ENCODE data around the gene DHRS11.

- TF ChIP-seq YY1 (IDR thresholded peaks at IDR 0.05; ENCODE audit: low read depth): no peak
- no peak for TF ChIP-seq EP300 (IDR thresholded peaks at IDR 0.05; ENCODE audit: borderline replicate concordance)
- no peak for TF ChIP-seq CEBPB (IDR thresholded peaks at IDR 0.05)
- TF ChIP-seq CREB1 (IDR thresholded peaks at IDR 0.05; ENCODE audit: low read depth): no peak
Measured at GRCh38 chr17:36609498-36609862, 17.8 kb downstream of the DHRS11 start.
